Kidney (tissue), 14 donors: ENCODE measurements around the gene ERBB4. TPM values are rescaled to one million over a fixed set of nuclear protein-coding genes. Genes with fewer than 3 reads are reported as not detected.

ENCODE experiments used
- DNase-seq, 5 donors: peaks; one replicate each; pipeline ENCODE4 v3.0.0-alpha.2; 2013 to 2020
- FAIRE-seq: peaks from 2 replicates; lab custom pipeline; 2012; peaks lifted over from hg19 to GRCh38; lab: Jason Lieb, UNC
- H3K27ac ChIP-seq, 2 donors: one replicate each; pipeline ENCODE4 v1.7.0; 2013; ENCODE audit warnings: low read depth in 2 of 2, low read length in 2 of 2, inconsistent platforms in 1 of 2
- H3K27me3 ChIP-seq: one replicate; pipeline ENCODE4 v1.7.1; 2013; ENCODE audit warnings: low read length, inconsistent platforms; ENCODE audit not compliant: control insufficient read depth, insufficient read depth
- H3K36me3 ChIP-seq, 3 donors: one replicate each; pipeline versions ENCODE4 v1.7.0 to v1.7.1; 2013; ENCODE audit warnings: low read length in 3 of 3, control low read depth in 1 of 3, inconsistent platforms in 1 of 3; ENCODE audit not compliant: insufficient read depth in 3 of 3, control insufficient read depth in 2 of 3
- H3K4me1 ChIP-seq, 3 donors: one replicate each; pipeline versions ENCODE4 v1.7.0 to v1.7.1; 2013; ENCODE audit warnings: low read length in 3 of 3, inconsistent platforms in 1 of 3, low read depth in 1 of 3; ENCODE audit not compliant: control insufficient read depth in 2 of 3, insufficient read depth in 2 of 3
- H3K4me3 ChIP-seq, 3 donors: one replicate each; pipeline versions ENCODE4 v1.7.0 to v1.8.1; 2013; ENCODE audit warnings: low read length in 3 of 3, control low read depth in 1 of 3, inconsistent platforms in 1 of 3
- H3K9ac ChIP-seq, 3 donors: one replicate each; pipeline versions ENCODE4 v1.7.0 to v1.7.1; 2013; ENCODE audit warnings: low read length in 3 of 3, control low read depth in 1 of 3, inconsistent platforms in 1 of 3
- H3K9me3 ChIP-seq, 3 donors: one replicate each; pipeline versions ENCODE4 v1.7.0 to v1.7.1; 2013; ENCODE audit warnings: low read length in 3 of 3, control low read depth in 1 of 3, inconsistent platforms in 1 of 3; ENCODE audit not compliant: control insufficient read depth in 2 of 3, insufficient read depth in 1 of 3
- intact Hi-C: fragments of 100-400 bp; cut with DNase I; formaldehyde crosslinking; loops from one replicate; pipeline ENCODE4 v1.11.1; 2022
- polyA plus RNA-seq: library from polyadenylated mRNA; stranded (reverse); fragments of 350-450 nt; fragmentation: Illumina TruSeq; extraction: RNeasy Lipid Tissue Mini Kit (QIAGEN cat#74804); gene quantifications from one replicate; pipeline ENCODE4 v1.2.3, GENCODE V29; 2014; ENCODE audit warnings: low read depth, low replicate concordance; ENCODE audit not compliant: insufficient read depth
- total RNA-seq: library from RNA; stranded (reverse); fragmentation: NEBNext Ultra II Directional; extraction: Animal tissue kit (Norgen Biotek cat#: 25700); gene quantifications from one replicate; pipeline ENCODE4 v1.2.1, GENCODE V29; 2021
- TF ChIP-seq, protein P1 (sequence below): IDR thresholded peaks from 3 replicates; pipeline ENCODE4 v1.5.1; 2012; ENCODE audit warnings: mild to moderate bottlenecking, moderate library complexity, borderline replicate concordance; ENCODE audit not compliant: insufficient read depth; ENCODE audit errors: extremely low read depth
- donor health status: control.
- donor health status: control.
- donor health status: control.
- donor health status: control.
- donor health status: control.
- donor health status: DM: yes; HTN: yes; CAD: no.
- donor health status: Normal renal cell carcinoma (clear cell type).

ERBB4 gene
- total and polyA plus RNA-seq, 2 donors from 2014 or later: 3.9 to 152 TPM

DNA sequence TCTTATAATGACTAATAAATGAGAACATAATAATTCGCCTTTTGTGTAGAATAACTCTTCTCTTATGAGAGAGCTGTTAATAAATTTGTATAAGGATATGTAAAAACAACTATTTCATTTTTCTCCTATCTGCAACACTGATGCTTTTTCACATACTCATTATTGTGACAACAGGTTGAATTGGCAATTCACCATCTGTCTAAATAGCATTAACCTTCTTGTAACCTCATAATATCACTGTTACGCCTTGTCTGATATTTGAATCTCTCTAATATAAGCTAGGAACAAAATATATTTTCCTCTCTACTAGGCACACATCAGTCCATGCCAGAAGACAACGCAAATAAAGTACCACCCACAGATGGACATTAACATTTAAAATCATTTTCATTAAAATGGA, 1043.3 kb downstream of the ERBB4 start:
- no peak for DNase-seq
- Histone ChIP-seq H3K27me3 (no peaks in the 10 kb centered on the region), H3K9me3 (no peaks in the 10 kb centered on the region), H3K4me3 (no peak overlapping the region), H3K36me3 (no peaks in the 10 kb centered on the region), H3K27ac (no peak overlapping the region), H3K9ac (no peak overlapping the region), H3K4me1 (no peaks in the 10 kb centered on the region)
- TF ChIP-seq, protein P1, sequence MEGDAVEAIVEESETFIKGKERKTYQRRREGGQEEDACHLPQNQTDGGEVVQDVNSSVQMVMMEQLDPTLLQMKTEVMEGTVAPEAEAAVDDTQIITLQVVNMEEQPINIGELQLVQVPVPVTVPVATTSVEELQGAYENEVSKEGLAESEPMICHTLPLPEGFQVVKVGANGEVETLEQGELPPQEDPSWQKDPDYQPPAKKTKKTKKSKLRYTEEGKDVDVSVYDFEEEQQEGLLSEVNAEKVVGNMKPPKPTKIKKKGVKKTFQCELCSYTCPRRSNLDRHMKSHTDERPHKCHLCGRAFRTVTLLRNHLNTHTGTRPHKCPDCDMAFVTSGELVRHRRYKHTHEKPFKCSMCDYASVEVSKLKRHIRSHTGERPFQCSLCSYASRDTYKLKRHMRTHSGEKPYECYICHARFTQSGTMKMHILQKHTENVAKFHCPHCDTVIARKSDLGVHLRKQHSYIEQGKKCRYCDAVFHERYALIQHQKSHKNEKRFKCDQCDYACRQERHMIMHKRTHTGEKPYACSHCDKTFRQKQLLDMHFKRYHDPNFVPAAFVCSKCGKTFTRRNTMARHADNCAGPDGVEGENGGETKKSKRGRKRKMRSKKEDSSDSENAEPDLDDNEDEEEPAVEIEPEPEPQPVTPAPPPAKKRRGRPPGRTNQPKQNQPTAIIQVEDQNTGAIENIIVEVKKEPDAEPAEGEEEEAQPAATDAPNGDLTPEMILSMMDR: no peak
- intact Hi-C loops: no loop called here
- FAIRE-seq: no peak

DNA sequence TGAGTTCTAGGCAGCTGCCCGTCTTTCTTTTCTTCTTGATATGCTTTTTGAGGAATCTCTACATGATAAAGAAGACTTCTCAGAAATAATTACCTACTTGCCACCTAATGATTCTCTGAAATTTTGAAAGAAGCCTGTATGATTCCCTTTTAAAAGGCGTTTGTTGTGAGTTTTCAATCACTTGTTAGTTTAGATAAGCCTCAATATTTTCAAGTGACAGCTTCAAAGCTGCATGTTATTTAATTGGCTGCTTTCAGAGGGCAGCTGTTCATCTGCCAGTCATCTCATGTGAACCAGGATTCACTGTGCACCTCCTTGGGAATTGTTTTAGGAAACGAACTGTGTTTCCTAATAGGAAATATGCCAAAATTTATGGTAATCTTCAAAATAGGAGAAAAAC, 1044.1 kb downstream of the ERBB4 start:
- Histone ChIP-seq H3K4me1 (no peaks in the 10 kb centered on the region), H3K9me3 (no peaks in the 10 kb centered on the region), H3K36me3 (no peaks in the 10 kb centered on the region), H3K9ac (no peak overlapping the region), H3K27me3 (no peaks in the 10 kb centered on the region), H3K27ac (no peak overlapping the region), H3K4me3 (no peak overlapping the region)
- FAIRE-seq (no peak), DNase-seq (no peak)
- intact Hi-C loops: no loop called here
- TF ChIP-seq, protein P1: no peak

DNA sequence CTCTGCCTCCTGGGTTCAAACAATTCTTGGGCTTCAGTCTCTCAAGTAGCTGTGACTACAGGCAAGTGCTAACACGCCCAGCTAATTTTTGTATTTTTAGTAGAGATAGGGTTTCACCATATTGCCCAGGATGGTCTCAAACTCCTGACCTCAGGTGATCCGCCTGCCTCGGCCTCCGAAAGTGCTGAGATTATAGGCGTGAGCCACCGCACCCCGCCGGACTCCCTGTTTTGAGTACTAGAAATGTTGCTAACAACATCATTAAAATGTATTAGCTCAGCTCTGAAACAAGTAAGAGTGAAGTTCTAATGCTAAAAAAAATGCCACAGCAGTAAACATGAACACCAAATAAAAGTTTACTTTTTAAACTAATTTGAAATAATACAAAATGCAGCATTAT, 1044.5 kb downstream of the ERBB4 start:
- H3K9me3 ChIP-seq: no peaks in the 10 kb centered on the region
- H3K27ac ChIP-seq: no peak overlapping the region
- no peak overlapping the region for H3K9ac ChIP-seq
- intact Hi-C loops: no loop called here
- no peak for FAIRE-seq
- H3K27me3 ChIP-seq: no peaks in the 10 kb centered on the region
- TF ChIP-seq, protein P1: no peak
- no peaks in the 10 kb centered on the region for H3K36me3 ChIP-seq
- no peak overlapping the region for H3K4me3 ChIP-seq
- no peaks in the 10 kb centered on the region for H3K4me1 ChIP-seq
- no peak for DNase-seq

DNA sequence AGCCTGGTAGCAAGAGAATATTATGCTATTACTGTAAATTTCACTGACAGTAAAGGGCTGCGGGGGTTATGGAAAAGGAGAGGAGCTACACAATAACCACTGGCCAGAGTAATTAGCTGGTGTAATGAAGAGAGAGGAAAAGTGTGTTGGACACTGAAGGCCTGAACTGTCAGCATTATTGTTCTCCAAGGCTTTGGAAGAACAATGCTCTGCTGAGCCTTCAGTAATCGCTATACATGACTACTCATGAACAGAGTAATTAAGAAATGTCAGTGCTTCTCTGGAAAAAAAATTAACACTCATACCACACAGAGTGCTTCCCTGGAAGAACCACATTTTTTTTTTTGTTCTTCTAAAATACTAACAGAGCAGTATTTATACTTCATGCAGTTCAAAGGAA, 1050.9 kb downstream of the ERBB4 start:
- no peaks in the 10 kb centered on the region for H3K27me3 ChIP-seq
- no peaks in the 10 kb centered on the region for H3K36me3 ChIP-seq
- no peak overlapping the region for H3K27ac ChIP-seq
- no peaks in the 10 kb centered on the region for H3K9me3 ChIP-seq
- H3K4me1 ChIP-seq: no peaks in the 10 kb centered on the region
- DNase-seq (no peak), FAIRE-seq (no peak)
- no peak overlapping the region for H3K9ac ChIP-seq
- TF ChIP-seq, protein P1: no peak
- intact Hi-C loops: no loop called here
- H3K4me3 ChIP-seq: no peak overlapping the region
